SK-N-SH (cell line): Measurements from ENCODE around the gene CDC73.

ENCODE experiments used
- MEF2A ChIP-seq: IDR thresholded peaks from 2 replicates; pipeline ENCODE4 v1.4.0; 2012; ENCODE audit warnings: low read depth, borderline replicate concordance
- POLR2AphosphoS5 ChIP-seq: IDR thresholded peaks from 2 replicates; pipeline ENCODE4 v1.6.1; 2012; ENCODE audit warnings: low read depth, low read length
- SIN3A ChIP-seq: IDR thresholded peaks from 2 replicates; pipeline ENCODE4 v1.6.1; 2012; ENCODE audit warnings: low read depth, mild to moderate bottlenecking, low read length, moderate library complexity, borderline replicate concordance
- TCF12 ChIP-seq: IDR thresholded peaks from 2 replicates; pipeline ENCODE4 v1.4.0; 2012
- TF ChIP-seq, protein P1 (sequence below): fragments of 200-600 bp; sonication (generic); IDR thresholded peaks from 2 replicates; pipeline ENCODE4 v1.6.1; 2017; ENCODE audit warnings: antibody characterized with exemption, mild to moderate bottlenecking, moderate library complexity
- TF ChIP-seq, protein P2 (sequence below): fragments of 150-350 bp; IDR thresholded peaks from 2 replicates; pipeline ENCODE4 v1.6.1; 2017; ENCODE audit warnings: antibody characterized with exemption, low read length, low read depth, borderline replicate concordance

- TF ChIP-seq, protein P1, sequence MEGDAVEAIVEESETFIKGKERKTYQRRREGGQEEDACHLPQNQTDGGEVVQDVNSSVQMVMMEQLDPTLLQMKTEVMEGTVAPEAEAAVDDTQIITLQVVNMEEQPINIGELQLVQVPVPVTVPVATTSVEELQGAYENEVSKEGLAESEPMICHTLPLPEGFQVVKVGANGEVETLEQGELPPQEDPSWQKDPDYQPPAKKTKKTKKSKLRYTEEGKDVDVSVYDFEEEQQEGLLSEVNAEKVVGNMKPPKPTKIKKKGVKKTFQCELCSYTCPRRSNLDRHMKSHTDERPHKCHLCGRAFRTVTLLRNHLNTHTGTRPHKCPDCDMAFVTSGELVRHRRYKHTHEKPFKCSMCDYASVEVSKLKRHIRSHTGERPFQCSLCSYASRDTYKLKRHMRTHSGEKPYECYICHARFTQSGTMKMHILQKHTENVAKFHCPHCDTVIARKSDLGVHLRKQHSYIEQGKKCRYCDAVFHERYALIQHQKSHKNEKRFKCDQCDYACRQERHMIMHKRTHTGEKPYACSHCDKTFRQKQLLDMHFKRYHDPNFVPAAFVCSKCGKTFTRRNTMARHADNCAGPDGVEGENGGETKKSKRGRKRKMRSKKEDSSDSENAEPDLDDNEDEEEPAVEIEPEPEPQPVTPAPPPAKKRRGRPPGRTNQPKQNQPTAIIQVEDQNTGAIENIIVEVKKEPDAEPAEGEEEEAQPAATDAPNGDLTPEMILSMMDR = no peak
- TF ChIP-seq MEF2A (no peak), POLR2AphosphoS5 (no peak), SIN3A (no peak), TCF12 (no peak)
- TF ChIP-seq, protein P2, sequence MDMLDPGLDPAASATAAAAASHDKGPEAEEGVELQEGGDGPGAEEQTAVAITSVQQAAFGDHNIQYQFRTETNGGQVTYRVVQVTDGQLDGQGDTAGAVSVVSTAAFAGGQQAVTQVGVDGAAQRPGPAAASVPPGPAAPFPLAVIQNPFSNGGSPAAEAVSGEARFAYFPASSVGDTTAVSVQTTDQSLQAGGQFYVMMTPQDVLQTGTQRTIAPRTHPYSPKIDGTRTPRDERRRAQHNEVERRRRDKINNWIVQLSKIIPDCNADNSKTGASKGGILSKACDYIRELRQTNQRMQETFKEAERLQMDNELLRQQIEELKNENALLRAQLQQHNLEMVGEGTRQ = no peak
Observed at GRCh38 chr1:193242000-193242399, 120.2 kb downstream of the CDC73 start.
